IMR-90 (cell line): ENCODE measurements around the gene SPATA2L.

ENCODE experiments used
- BHLHE40 ChIP-seq: fragments of 150-350 bp; IDR thresholded peaks from 2 replicates; pipeline ENCODE4 v1.6.1; 2016; ENCODE audit warnings: mild to moderate bottlenecking, low read depth, low read length
- CEBPB ChIP-seq: IDR thresholded peaks from 2 replicates; pipeline ENCODE4 v1.6.1; 2012; ENCODE audit warnings: low read depth, low read length, improper control_type of control experiment
- FOS ChIP-seq: fragments of 150-350 bp; IDR thresholded peaks from 2 replicates; pipeline ENCODE4 v1.6.1; 2016; ENCODE audit warnings: low read depth, low read length
- MXI1 ChIP-seq: IDR thresholded peaks from 2 replicates; pipeline ENCODE4 v1.6.1; 2012; ENCODE audit warnings: low read depth, mild to moderate bottlenecking, low read length, moderate library complexity, borderline replicate concordance
- POLR2A ChIP-seq: IDR thresholded peaks from 2 replicates; pipeline ENCODE4 v1.6.1; 2012; ENCODE audit warnings: mild to moderate bottlenecking, low read depth, low read length
- RAD21 ChIP-seq: IDR thresholded peaks from 2 replicates; pipeline ENCODE4 v1.6.1; 2012; ENCODE audit warnings: low read length, improper control_type of control experiment
- RCOR1 ChIP-seq: IDR thresholded peaks from 2 replicates; pipeline ENCODE4 v1.6.1; 2012; ENCODE audit warnings: mild to moderate bottlenecking, low read length, improper control_type of control experiment; ENCODE audit not compliant: insufficient replicate concordance
- RFX5 ChIP-seq: IDR thresholded peaks from 2 replicates; pipeline ENCODE4 v1.8.0; 2012; ENCODE audit warnings: low read depth, mild to moderate bottlenecking, low read length, moderate library complexity
- TF ChIP-seq, protein P1 (sequence below): conservative IDR thresholded peaks from 2 replicates; pipeline ENCODE4 v1.5.1; 2012; ENCODE audit warnings: mild to moderate bottlenecking, low read depth, low read length, improper control_type of control experiment
- TF ChIP-seq, protein P2 (sequence below): fragments of 150-350 bp; IDR thresholded peaks from 2 replicates; pipeline ENCODE4 v1.6.1; 2017; ENCODE audit warnings: mild to moderate bottlenecking, antibody characterized with exemption, low read length, low read depth

DNA sequence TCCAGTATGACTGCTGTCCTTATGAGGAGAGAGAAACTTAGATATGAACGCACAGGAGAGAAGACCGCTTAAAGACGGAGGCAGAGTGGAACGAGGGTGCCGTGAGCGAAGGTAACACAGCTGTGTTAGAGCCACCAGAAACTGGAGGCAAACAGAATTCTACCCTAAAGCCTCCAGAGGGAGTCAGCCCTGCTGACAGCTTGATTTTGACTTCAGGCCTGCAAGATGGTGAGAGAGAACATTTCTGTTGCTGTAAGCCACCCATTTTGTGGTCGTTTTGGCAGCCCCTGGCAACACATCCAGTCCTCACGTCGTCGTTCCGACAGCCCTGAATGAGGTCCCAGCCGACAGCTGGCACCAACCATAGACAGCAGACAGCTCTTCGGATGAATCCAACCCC is 2.8 kb upstream of the SPATA2L start:
- TF ChIP-seq POLR2A (no peak), RCOR1 (no peak), RFX5 (no peak), RAD21 (no peak), CEBPB (no peak), FOS (no peak), BHLHE40 (no peak), MXI1 (no peak)
- TF ChIP-seq, protein P1, sequence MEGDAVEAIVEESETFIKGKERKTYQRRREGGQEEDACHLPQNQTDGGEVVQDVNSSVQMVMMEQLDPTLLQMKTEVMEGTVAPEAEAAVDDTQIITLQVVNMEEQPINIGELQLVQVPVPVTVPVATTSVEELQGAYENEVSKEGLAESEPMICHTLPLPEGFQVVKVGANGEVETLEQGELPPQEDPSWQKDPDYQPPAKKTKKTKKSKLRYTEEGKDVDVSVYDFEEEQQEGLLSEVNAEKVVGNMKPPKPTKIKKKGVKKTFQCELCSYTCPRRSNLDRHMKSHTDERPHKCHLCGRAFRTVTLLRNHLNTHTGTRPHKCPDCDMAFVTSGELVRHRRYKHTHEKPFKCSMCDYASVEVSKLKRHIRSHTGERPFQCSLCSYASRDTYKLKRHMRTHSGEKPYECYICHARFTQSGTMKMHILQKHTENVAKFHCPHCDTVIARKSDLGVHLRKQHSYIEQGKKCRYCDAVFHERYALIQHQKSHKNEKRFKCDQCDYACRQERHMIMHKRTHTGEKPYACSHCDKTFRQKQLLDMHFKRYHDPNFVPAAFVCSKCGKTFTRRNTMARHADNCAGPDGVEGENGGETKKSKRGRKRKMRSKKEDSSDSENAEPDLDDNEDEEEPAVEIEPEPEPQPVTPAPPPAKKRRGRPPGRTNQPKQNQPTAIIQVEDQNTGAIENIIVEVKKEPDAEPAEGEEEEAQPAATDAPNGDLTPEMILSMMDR = no peak
- TF ChIP-seq, protein P2, sequence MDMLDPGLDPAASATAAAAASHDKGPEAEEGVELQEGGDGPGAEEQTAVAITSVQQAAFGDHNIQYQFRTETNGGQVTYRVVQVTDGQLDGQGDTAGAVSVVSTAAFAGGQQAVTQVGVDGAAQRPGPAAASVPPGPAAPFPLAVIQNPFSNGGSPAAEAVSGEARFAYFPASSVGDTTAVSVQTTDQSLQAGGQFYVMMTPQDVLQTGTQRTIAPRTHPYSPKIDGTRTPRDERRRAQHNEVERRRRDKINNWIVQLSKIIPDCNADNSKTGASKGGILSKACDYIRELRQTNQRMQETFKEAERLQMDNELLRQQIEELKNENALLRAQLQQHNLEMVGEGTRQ = no peak
